Measurements from ENCODE around the gene GAR1. TPM values are rescaled to one million over a fixed set of nuclear protein-coding genes. Genes with fewer than 3 reads are reported as not detected.
"Not testable (repeated sequence)": the region's sequence is repeated elsewhere in the genome, so short reads cannot be mapped to it uniquely, and the experiment has no call there.

Gene GAR1
- total RNA-seq, 2 donors from 2014 or later, result 2.6 to 4.9 TPM

GRCh38 chr4:109847896-109848442 is 32.4 kb downstream of the GAR1 start, which contains the start of gene LRIT3:
LRIT3 (plus strand) TSS chr4:109848107; CDS start chr4:109848202, 95 bp downstream.
- Histone ChIP-seq H3K36me3 (replicated peaks in 1 of 2; ENCODE audit: insufficient read depth in 1 of 2, low read depth in 2 of 2) (no peaks in the 10 kb centered on the region), H3K4me1 (peaks cover 42% of the 10 kb centered on the region), H3K27ac (peak within 1 kb of the TSS in 3 of 4 donors; percentile 7 to 47 (median 23)), H3K27me3 (no peaks in the 10 kb centered on the region), H3K4me3 (no peak within 1 kb of the TSS), H3K9me3 (no peaks in the 10 kb centered on the region)
- ATAC-seq (peak; percentile 10), DNase-seq (no peak)
- intact Hi-C loops (cut with DNase I), result no loop called here
- TF ChIP-seq CTCF (IDR thresholded peaks at IDR 0.05), result no peak
- TF ChIP-seq POLR2A (IDR thresholded peaks at IDR 0.05), result no peak
- 14 to 22% methylated on average over 5 of the region's 5 CpGs for WGBS, 2 donors

- no peak for ATAC-seq
- WGBS, 2 donors, result 33 to 54% methylated on average over 2 of the region's 2 CpGs
- H3K4me1 ChIP-seq, result peaks cover 42% of the 10 kb centered on the region
These were observed 32.9 kb downstream of the GAR1 start for GRCh38 chr4:109848501-109848900.

GRCh38 chr4:109850601-109851000 is 35.0 kb downstream of the GAR1 start:
- 39 to 40% methylated on average over 5 of the region's 5 CpGs for WGBS, 2 donors
- TF ChIP-seq CTCF (IDR thresholded peaks at IDR 0.05), result no peak
- no peak for TF ChIP-seq POLR2A (IDR thresholded peaks at IDR 0.05)
- H3K9me3 ChIP-seq, result no peaks in the 10 kb centered on the region
- ATAC-seq (peak; percentile 75), DNase-seq (peak; percentile 48 to 62 (median 57))
- H3K27ac ChIP-seq, result peak overlapping the region in 2 of 4 donors; percentile 16 to 18
- H3K4me3 ChIP-seq, result no peak overlapping the region
- H3K27me3 ChIP-seq, result no peaks in the 10 kb centered on the region
- H3K36me3 ChIP-seq (replicated peaks in 1 of 2; ENCODE audit: insufficient read depth in 1 of 2, low read depth in 2 of 2), result no peaks in the 10 kb centered on the region
- intact Hi-C loops (cut with DNase I), result no loop called here
- peaks cover 37% of the 10 kb centered on the region for H3K4me1 ChIP-seq

More at GRCh38 chr4:109848501-109848900, 32.9 kb downstream of the GAR1 start:
- Histone ChIP-seq H3K27ac (peak overlapping the region in 2 of 4 donors; percentile 23 to 47), H3K4me3 (no peak overlapping the region), H3K36me3 (replicated peaks in 1 of 2; ENCODE audit: insufficient read depth in 1 of 2, low read depth in 2 of 2) (no peaks in the 10 kb centered on the region), H3K27me3 (no peaks in the 10 kb centered on the region), H3K9me3 (no peaks in the 10 kb centered on the region)
- no peak for TF ChIP-seq POLR2A (IDR thresholded peaks at IDR 0.05)
- no peak for TF ChIP-seq CTCF (IDR thresholded peaks at IDR 0.05)
- no peak for DNase-seq
- intact Hi-C loops (cut with DNase I), result no loop called here

- H3K4me3 ChIP-seq; DNase-seq; H3K27me3 ChIP-seq; H3K36me3 ChIP-seq (replicated peaks in 1 of 2; ENCODE audit: insufficient read depth in 1 of 2, low read depth in 2 of 2); H3K27ac ChIP-seq; H3K9me3 ChIP-seq; ATAC-seq; intact Hi-C loops (cut with DNase I): not testable (repeated sequence)
- H3K4me1 ChIP-seq, result peaks cover 11% of the 10 kb centered on the region
- WGBS, 2 donors, result 60 to 76% methylated on average over 4 of the region's 4 CpGs
These were observed 44.1 kb downstream of the GAR1 start for GRCh38 chr4:109859426-109860300.

GRCh38 chr4:109861271-109861670 is 45.7 kb downstream of the GAR1 start:
- Histone ChIP-seq H3K36me3 (replicated peaks in 1 of 2; ENCODE audit: insufficient read depth in 1 of 2, low read depth in 2 of 2) (no peaks in the 10 kb centered on the region), H3K27ac (no peak overlapping the region), H3K9me3 (no peaks in the 10 kb centered on the region), H3K4me1 (peaks cover 11% of the 10 kb centered on the region), H3K4me3 (no peak overlapping the region), H3K27me3 (no peaks in the 10 kb centered on the region)
- ATAC-seq, result no peak
- no peak for DNase-seq
- no peak for TF ChIP-seq CTCF (IDR thresholded peaks at IDR 0.05)
- no peak for TF ChIP-seq POLR2A (IDR thresholded peaks at IDR 0.05)
- WGBS, 2 donors, result 92 to 95% methylated on average over 2 of the region's 2 CpGs
- intact Hi-C loops (cut with DNase I), result no loop called here
